ENCODE results near the gene PLD4.
"Not testable (repeated sequence)": the region's sequence is repeated elsewhere in the genome, so short reads cannot be mapped to it uniquely, and the experiment has no call there.

PLD4 gene

DNA sequence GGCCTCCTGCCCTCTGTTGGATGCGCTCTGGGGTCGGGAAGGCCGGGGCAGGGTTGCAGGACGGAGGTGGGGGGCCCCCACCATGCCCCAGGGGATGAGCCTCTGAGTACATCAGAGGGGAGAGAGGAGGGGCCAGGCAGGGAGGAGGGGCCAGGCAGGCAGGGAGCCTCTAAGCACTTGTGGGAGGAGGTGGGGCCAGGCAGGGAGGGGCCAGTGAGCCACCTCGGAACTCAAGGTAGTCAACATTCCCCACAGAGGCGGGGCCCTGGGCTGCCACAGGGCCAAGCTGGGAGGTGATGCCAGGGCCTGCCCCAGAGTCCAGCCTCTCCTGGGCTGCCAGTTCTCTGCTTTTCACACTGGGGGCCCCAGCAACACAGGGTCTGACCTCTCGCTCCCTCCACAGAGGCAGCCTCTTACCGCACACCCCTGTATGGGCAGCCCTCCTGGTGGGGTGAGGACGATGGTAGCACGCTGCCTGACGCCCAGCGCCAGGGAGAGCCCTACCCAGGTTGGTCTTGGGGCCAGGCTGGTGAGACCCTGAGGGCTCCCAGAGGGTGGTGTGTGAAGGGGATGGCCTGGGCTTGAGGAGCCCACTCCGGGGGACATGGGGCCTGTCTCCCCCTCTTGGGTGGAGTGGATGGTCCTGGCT, 42.2 kb upstream of the PLD4 start:
- DNase-seq (ENCODE audit: extremely low spot score) = no peak
- CTCF ChIA-PET = no interaction called here
- TF ChIP-seq, protein P1, sequence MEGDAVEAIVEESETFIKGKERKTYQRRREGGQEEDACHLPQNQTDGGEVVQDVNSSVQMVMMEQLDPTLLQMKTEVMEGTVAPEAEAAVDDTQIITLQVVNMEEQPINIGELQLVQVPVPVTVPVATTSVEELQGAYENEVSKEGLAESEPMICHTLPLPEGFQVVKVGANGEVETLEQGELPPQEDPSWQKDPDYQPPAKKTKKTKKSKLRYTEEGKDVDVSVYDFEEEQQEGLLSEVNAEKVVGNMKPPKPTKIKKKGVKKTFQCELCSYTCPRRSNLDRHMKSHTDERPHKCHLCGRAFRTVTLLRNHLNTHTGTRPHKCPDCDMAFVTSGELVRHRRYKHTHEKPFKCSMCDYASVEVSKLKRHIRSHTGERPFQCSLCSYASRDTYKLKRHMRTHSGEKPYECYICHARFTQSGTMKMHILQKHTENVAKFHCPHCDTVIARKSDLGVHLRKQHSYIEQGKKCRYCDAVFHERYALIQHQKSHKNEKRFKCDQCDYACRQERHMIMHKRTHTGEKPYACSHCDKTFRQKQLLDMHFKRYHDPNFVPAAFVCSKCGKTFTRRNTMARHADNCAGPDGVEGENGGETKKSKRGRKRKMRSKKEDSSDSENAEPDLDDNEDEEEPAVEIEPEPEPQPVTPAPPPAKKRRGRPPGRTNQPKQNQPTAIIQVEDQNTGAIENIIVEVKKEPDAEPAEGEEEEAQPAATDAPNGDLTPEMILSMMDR (IDR thresholded peaks at IDR 0.05; ENCODE audit: control extremely low read depth, extremely low read depth, low read depth, missing control alignments) = no peak
- POLR2A ChIA-PET = no interaction called here

DNA sequence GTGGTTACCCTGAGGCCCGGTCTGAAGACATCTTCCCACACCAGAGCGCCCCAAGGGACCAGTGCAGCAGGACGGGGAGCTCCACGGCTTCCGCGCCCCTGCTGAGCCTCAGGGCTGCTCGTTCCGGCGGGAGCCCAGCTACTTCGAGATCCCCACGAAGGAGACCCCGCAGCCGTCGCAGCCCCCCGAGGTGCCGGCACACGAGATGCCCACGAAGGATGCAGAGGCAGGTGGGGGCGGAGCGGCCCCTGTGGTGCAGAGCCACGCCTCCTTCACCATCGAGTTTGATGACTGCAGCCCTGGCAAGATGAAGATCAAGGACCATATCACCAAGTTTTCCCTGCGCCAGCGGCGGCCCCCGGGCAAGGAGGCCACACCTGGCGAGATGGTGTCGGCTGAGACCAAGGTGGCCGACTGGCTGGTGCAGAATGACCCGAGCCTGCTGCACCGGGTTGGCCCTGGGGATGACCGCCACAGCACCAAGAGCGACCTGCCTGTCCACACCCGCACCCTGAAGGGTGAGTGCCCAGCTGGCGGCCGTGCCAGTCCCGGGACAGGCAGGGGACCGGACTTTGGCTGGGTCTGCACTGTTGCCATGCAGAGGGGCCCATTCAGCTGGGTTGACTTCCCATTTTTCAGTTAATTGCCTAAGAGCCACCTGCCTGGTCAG, 41.6 kb upstream of the PLD4 start:
- CTCF ChIA-PET = no interaction called here
- DNase-seq (ENCODE audit: extremely low spot score) = no peak
- POLR2A ChIA-PET = no interaction called here
- TF ChIP-seq, protein P1 (IDR thresholded peaks at IDR 0.05; ENCODE audit: control extremely low read depth, extremely low read depth, low read depth, missing control alignments) = no peak

DNA sequence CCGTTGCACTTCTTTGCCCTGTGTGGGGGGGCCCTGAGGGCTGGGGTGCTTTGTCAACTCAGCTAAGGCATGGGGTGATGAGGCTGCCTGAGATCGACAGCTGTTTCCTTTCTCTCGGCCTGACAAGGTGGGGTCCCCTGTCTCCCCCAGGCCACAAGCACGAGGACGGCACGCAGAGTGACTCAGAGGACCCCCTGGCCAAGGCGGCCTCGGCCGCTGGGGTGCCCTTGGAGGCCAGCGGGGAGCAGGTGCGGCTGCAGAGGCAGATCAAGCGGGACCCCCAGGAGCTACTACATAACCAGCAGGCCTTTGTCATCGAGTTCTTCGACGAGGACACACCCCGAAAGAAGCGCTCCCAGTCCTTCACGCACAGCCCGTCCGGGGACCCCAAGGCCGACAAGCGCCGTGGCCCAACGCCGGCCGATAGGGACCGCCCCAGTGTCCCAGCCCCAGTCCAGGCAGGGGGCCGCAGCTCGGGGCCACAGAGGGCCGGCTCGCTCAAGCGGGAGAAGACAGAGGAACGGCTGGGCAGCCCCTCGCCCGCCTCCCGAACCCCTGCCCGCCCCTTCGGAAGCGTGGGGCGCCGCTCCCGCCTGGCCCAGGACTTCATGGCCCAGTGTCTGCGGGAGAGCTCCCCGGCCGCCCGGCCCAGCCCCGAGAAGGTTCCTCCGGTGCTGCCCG, 40.9 kb upstream of the PLD4 start:
- CTCF ChIA-PET = no interaction called here
- POLR2A ChIA-PET = no interaction called here

DNA sequence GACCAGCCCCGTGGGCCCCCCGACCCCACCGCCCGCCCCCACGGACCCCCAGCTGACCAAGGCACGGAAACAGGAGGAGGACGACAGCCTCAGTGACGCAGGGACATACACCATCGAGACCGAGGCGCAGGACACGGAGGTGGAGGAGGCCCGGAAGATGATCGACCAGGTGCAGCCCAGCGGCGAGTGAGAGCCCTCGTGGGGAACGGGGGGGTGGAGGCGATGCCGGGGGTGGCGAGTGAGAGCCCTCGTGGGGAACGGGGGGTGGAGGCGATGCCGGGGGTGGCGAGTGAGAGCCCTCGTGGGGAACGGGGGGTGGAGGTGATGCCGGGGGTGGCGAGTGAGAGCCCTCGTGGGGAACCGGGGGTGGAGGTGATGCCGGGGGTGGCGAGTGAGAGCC, 40.3 kb upstream of the PLD4 start:
- DNase-seq (ENCODE audit: extremely low spot score); CTCF ChIA-PET; POLR2A ChIA-PET: not testable (repeated sequence)

More for the DNA sequence above, 40.9 kb upstream of the PLD4 start:
- TF ChIP-seq, protein P1 (IDR thresholded peaks at IDR 0.05; ENCODE audit: control extremely low read depth, extremely low read depth, low read depth, missing control alignments) = no peak
- no peak for DNase-seq (ENCODE audit: extremely low spot score)

DNA sequence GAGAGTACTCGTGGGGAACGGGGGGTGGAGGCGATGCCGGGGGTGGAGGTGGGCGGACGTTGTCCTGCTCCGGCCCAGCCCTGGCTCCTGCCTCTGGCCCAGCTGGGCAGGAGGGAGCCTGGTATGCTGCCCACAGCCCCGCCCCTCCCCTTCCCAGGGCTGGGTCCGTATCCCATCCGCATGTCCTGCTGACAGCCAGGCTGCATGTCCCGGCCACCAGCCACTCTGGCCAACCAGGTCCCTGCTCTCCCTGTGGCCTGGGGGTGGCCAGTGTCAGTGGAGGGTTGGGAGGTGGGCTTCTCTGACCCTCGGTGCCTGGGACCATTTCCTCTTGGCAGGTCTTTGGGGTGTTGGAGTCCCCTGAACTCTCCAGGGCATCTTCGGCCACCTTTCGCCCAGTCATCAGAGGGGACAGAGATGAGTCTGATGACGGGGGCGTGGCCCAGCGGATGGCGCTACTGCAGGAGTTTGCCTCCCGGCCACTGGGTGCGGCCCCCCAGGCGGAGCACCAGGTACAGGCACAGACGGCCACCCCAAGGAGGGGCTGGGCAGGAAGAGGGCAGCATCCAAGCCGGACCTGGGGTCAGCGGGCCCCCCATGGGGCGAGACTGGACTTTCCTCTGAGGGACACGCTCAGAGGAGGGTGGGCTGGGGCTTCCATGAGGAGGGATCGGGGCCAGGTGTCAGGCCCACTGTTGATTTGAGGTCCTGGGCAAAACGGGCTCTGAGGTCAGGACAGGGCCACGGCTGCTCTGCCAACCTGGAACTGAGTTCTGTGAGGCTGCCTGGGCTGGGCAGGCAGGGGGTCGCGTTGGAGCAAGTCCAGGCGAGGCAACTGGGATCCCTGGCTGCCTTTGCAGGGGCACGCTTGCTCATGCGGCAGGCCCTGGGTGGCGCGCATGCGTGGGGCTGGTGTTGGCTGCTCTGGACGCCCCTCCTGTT, 39.4 kb upstream of the PLD4 start:
- no peak for DNase-seq (ENCODE audit: extremely low spot score)
- TF ChIP-seq, protein P1 (IDR thresholded peaks at IDR 0.05; ENCODE audit: control extremely low read depth, extremely low read depth, low read depth, missing control alignments) = no peak
- ChIA-PET POLR2A (no interaction called here), CTCF (no interaction called here)

DNA sequence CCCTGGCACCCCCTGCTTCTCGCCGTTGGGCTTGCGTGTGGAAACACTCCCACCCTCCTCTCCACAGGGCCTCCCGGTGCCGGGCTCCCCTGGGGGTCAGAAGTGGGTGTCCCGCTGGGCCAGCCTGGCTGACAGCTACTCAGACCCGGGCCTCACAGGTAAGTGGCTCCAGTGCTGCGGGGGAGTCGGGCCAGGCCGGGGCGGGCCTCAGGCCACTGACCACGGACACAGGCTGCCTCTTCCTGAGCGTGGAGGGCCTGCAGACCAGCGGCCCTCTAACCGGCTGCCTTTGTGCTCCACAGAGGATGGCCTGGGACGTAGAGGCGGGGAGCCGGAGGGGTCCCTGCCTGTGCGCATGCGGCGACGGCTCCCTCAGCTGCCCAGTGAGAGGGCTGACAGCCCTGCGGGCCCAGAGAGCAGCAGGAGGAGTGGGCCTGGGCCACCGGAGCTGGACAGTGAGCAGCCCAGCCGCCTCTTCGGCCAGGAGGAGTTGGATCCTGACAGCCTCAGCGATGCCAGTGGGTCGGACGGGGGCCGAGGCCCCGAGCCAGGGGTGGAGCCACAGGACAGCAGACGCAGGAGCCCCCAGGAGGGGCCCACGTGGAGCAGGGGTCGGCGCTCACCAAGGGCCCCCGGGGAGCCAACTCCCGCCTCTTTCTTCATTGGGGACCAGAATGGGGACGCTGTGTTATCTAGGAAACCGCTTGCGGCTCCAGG, 38.5 kb upstream of the PLD4 start:
- POLR2A ChIA-PET = no interaction called here
- DNase-seq (ENCODE audit: extremely low spot score) = no peak
- CTCF ChIA-PET = interaction anchor here (1.6 kb wide), 1 partner anchor 10 kb away, joined by 5 read pairs; no protein-coding TSS in a partner anchor
- TF ChIP-seq, protein P1 (IDR thresholded peaks at IDR 0.05; ENCODE audit: control extremely low read depth, extremely low read depth, low read depth, missing control alignments) = no peak
